ENCODE results near the gene CAPS2.

Gene CAPS2

GRCh38 chr12:75323663-75324062 is 6.5 kb downstream of the CAPS2 start:
- Histone ChIP-seq H3K4me2 (ENCODE audit: low read length) (no peak overlapping the region), H2AFZ (ENCODE audit: low read length) (no peak overlapping the region), H3K9me3 (ENCODE audit: low read length) (no peaks in the 10 kb centered on the region), H3K79me2 (ENCODE audit: insufficient read depth, low read length) (no peaks in the 10 kb centered on the region), H3K9ac (ENCODE audit: low read length) (no peak overlapping the region), H3K9me2 (ENCODE audit: low read depth, low read length) (no peaks in the 10 kb centered on the region), H3K27me3 (ENCODE audit: insufficient read depth, low read length) (no peaks in the 10 kb centered on the region), H4K20me1 (ENCODE audit: insufficient read depth, low read length) (no peaks in the 10 kb centered on the region), H3K27ac (ENCODE audit: low read depth, low read length, poor library complexity, severe bottlenecking) (no peak overlapping the region), H3K4me1 (ENCODE audit: insufficient read depth, low read length, severe bottlenecking) (no peaks in the 10 kb centered on the region), H3K36me3 (ENCODE audit: insufficient read depth, low read length) (no peaks in the 10 kb centered on the region), H3F3A (ENCODE audit: insufficient read depth, low read length) (no peaks in the 10 kb centered on the region), H3K4me3 (ENCODE audit: low read depth, low read length, poor library complexity, severe bottlenecking) (no peak overlapping the region)
- no peak for TF ChIP-seq CTCF (IDR thresholded peaks at IDR 0.05; ENCODE audit: low read length)
- TF ChIP-seq EZH2 (IDR thresholded peaks at IDR 0.05; ENCODE audit: borderline replicate concordance, low read length): no peak

- no peaks in the 10 kb centered on the region for H4K20me1 ChIP-seq (ENCODE audit: insufficient read depth, low read length)
- no peaks in the 10 kb centered on the region for H3K79me2 ChIP-seq (ENCODE audit: insufficient read depth, low read length)
- H3F3A ChIP-seq (ENCODE audit: insufficient read depth, low read length): no peaks in the 10 kb centered on the region
- no peaks in the 10 kb centered on the region for H3K36me3 ChIP-seq (ENCODE audit: insufficient read depth, low read length)
- H3K9me3 ChIP-seq (ENCODE audit: low read length): no peaks in the 10 kb centered on the region
- H3K9me2 ChIP-seq (ENCODE audit: low read depth, low read length): no peaks in the 10 kb centered on the region
- TF ChIP-seq CTCF (IDR thresholded peaks at IDR 0.05; ENCODE audit: low read length): no peak
- no peak for TF ChIP-seq EZH2 (IDR thresholded peaks at IDR 0.05; ENCODE audit: borderline replicate concordance, low read length)
- no peak overlapping the region for H3K9ac ChIP-seq (ENCODE audit: low read length)
- H3K27me3 ChIP-seq (ENCODE audit: insufficient read depth, low read length): no peaks in the 10 kb centered on the region
- no peaks in the 10 kb centered on the region for H3K4me1 ChIP-seq (ENCODE audit: insufficient read depth, low read length, severe bottlenecking)
- no peak overlapping the region for H2AFZ ChIP-seq (ENCODE audit: low read length)
- no peak overlapping the region for H3K4me2 ChIP-seq (ENCODE audit: low read length)
- no peak overlapping the region for H3K4me3 ChIP-seq (ENCODE audit: low read depth, low read length, poor library complexity, severe bottlenecking)
- no peak overlapping the region for H3K27ac ChIP-seq (ENCODE audit: low read depth, low read length, poor library complexity, severe bottlenecking)
Observed at GRCh38 chr12:75322464-75322863, 7.7 kb downstream of the CAPS2 start.

- no peak overlapping the region for H3K9ac ChIP-seq (ENCODE audit: low read length)
- no peak overlapping the region for H2AFZ ChIP-seq (ENCODE audit: low read length)
- no peaks in the 10 kb centered on the region for H3K9me2 ChIP-seq (ENCODE audit: low read depth, low read length)
- no peaks in the 10 kb centered on the region for H3K27me3 ChIP-seq (ENCODE audit: insufficient read depth, low read length)
- H3K79me2 ChIP-seq (ENCODE audit: insufficient read depth, low read length): no peaks in the 10 kb centered on the region
- no peaks in the 10 kb centered on the region for H3F3A ChIP-seq (ENCODE audit: insufficient read depth, low read length)
- no peak overlapping the region for H3K4me3 ChIP-seq (ENCODE audit: low read depth, low read length, poor library complexity, severe bottlenecking)
- H3K27ac ChIP-seq (ENCODE audit: low read depth, low read length, poor library complexity, severe bottlenecking): no peak overlapping the region
- H3K4me2 ChIP-seq (ENCODE audit: low read length): no peak overlapping the region
- H3K9me3 ChIP-seq (ENCODE audit: low read length): no peaks in the 10 kb centered on the region
- H3K36me3 ChIP-seq (ENCODE audit: insufficient read depth, low read length): no peaks in the 10 kb centered on the region
- H4K20me1 ChIP-seq (ENCODE audit: insufficient read depth, low read length): no peaks in the 10 kb centered on the region
- no peak for TF ChIP-seq CTCF (IDR thresholded peaks at IDR 0.05; ENCODE audit: low read length)
- TF ChIP-seq EZH2 (IDR thresholded peaks at IDR 0.05; ENCODE audit: borderline replicate concordance, low read length): no peak
- H3K4me1 ChIP-seq (ENCODE audit: insufficient read depth, low read length, severe bottlenecking): no peaks in the 10 kb centered on the region
Observed at GRCh38 chr12:75317784-75318183, 12.3 kb downstream of the CAPS2 start.

All from OCI-LY1 (cell line).